GM18520 (cell line): Measurements from ENCODE around the gene BDH2.
A peak's percentile ranks its signal among the peaks of the same experiment; 100 is the strongest.

Experiments used
- ATAC-seq: cut with Tn5 transposase; IDR thresholded peaks from one replicate; pipeline ENCODE4 v1.9.1; 2021; ENCODE audit not compliant: unreplicated experiment

Gene BDH2

DNA sequence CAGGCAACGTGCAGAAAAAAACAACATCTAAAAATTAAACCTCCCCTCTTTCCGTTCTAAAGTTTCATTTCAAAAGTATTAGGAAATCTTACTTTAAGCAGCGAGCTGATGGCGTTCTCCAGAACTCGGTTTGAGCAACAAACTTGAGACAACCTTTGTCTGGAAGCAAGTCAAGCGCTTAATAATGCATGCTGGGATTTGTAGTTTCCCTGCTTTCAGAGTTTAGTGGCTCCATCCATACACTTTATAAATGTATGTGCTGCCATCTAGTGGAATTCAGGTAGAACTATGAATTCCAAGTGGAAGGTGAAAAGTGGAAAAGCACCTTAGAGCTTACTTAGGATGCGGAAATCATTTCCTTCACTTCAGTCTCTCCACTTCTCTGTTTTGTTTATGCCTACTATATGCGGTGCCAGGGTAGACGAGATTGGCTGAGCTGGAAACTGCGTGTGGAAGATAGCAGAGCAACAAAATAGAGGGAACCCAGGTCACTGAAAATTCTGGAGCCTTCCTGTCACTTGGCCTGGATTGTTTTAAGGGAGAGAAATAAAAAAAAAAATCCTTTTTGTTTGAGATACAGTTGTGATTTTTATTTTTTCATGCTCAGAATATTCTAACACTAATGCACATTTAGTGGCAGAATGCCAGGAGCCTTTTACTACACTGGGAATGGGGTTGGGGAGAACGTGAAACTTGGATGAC lies at the start of gene BDH2:
BDH2 (minus strand) TSS at position 144 of the 702 bp plus-strand sequence. CDS start 3,580 bp downstream, outside the sequence.
- peak; percentile 98 for ATAC-seq

DNA sequence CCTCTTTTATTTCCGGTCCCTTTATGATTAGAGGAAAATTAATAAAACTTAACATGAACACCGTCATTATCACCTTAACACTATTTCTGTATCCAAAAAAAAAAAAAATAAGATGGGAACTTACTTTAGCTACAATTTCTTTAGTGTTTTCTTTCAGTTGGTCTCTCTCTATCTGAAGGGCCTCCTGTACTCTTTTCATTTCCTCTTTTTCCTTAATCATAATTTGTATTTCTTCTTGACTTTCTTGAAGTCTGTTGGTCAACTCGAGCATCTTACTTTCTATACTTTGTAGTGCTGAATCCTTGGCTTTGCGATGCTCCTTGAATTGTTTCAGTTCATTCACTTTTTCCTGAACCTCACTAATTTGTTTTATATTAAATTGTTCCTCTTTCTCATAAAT lies 45.3 kb upstream of the BDH2 start:
- no peak for ATAC-seq

DNA sequence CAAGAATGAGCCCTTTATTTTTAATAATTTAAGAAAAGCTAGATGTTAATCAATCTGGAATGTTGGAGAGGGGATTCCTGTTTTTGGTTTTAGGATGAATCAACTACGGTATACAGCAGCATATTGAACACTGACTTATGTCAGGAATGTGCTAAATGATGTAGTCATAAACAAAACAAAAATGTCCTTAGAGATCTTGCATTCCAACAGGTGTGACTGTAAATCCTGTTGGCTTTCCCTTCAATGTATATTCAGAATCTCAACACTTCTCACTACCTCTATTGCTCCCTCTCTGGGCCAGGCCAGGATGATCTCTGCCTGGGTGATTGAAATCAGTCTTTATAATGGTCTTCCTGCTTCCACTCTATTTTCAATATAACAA lies 37.8 kb upstream of the BDH2 start:
- ATAC-seq: no peak

DNA sequence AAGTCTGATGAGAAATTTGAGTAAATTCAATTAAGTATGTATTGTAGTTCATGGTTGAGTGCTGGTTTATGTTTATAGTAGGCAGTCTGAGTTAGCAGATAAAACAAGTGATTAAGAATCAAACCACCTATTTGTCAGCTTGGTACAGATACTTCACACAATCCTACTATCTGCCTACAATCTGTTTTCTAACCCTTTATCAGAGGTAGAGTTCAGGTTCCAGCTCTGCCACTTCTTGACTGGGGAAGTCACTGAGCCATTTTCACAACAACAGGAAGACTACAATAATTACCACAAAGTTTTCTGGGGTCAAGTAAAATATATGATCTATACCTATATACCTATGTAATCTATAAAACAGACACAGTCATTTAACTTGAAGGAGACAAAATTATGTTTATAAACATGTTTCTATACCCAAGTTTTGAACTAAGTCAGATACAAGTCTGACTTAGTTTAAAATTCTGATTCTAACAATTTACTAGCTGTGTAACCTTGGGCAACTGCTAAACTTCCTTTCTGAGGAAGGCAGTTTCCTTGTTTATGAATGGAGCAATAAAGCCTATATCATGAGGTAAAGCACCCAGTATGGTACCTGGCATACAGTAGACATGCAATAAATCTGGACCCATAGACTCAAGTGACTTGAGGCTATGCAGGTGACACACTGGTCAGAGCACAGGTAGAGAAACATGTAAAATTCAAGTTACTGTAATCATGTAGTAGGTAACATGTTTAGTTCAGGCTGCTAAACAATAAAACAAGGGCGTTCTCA lies 37.2 kb upstream of the BDH2 start:
- ATAC-seq: no peak

DNA sequence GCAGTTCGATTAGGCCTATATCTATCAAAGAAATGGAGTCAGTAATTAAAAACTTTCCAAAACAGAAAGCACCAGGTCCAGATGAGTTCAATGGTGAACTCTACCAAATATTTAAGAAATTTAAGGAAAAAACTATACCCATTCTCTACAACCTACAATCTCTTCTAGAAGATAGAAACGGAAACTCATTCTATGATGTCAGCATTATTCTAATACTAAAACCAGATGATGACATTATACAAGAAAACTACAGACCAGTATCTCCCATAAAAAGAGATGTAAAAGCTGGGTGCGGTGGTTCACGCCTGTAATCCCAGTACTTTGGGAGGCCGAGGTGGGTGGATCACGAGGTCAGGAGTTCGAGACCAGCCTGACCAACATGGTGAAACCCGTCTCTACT lies 29.5 kb upstream of the BDH2 start:
- ATAC-seq: no peak

DNA sequence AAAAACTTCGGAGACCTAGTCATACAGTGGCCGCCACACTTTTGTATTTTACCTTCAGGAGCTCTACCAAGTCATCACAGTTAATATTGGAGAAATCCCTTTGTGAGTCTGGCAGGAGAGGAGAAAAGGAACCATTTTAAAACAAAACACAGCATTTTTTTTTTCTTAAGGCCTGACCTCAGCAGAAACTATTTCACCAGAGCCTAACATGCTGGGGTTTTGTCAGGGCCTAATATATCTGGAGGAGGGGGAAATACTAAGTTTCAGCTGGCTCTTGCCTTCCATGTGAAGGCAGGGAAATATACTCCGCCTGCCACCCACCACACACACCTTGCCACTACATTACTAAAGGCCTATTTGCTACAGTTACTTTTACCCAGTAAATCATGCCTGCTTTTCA lies 26.5 kb upstream of the BDH2 start:
- ATAC-seq: no peak

DNA sequence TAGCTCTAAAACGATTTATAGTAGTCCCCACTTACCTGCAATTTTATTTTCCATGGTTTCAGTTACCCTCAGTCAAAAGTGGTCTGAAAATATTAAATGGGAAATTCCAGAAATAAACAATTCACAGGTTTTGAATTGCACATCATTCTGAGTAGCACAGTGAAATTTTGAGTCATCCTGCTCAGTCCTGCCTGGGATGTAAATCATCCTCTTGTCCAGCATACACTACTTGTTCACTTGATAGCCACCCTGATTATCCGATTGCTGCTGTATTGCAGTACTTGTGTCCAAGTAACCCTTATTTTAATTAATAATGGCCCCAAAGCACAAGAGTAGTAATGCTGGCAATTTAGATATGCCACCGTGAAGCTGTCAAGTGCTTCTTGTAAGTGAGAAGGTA lies 23.5 kb upstream of the BDH2 start:
- ATAC-seq: no peak

DNA sequence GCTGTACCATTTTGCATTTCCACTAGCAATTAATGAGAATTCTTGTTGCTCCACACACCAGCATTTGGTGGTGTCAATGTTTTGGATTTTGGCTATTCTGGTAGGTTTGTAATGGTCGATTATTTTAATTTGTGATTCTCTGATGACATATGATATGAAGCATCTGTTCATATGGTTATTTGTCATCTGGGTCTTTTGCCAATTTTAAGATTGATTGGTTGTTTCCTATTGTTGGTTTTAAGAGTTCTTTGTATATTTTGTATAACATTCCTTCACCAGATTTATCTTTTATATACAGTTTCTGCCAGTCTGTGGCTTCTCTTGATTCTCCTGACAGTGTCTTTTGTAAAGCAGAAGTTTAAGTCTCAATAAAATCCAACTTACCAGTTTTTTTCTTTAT lies 18.5 kb upstream of the BDH2 start:
- no peak for ATAC-seq

DNA sequence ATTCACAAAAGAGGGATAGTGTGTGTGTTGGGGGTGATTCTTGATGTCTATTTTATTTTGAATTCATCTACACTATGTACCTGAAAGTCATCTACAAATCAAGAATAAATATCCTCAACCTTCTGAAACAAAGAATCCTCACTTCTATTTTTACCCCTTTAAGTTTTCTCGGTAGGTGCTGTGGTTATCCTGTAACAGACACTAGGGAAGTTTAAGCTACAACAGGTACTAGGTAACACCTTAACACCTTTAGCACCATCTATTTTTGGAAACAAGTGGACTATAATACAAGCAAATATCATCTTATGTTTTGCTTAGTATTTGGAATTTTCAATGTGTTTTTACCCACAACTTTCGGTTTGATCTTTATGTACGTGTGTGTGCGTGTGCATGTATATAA lies 12.0 kb upstream of the BDH2 start:
- no peak for ATAC-seq

DNA sequence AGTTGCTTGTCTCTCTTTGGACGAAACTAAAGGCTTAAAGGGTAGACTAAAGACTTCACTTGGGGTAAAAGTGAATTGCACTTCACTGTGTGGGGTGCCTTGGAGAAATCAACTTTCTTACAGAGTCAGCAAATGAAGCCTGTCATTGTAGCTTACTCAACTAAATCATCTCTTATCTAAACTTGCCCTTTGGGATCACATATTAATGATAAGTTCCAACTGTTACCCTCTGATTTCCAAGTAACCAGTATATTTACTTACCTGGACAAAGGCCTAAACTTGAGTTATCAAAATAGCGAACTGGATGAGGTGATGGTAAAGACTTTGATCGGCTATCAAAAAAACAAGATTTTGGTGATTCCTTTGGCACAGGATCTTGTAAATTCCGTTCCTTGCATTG lies 8.9 kb upstream of the BDH2 start:
- no peak for ATAC-seq

DNA sequence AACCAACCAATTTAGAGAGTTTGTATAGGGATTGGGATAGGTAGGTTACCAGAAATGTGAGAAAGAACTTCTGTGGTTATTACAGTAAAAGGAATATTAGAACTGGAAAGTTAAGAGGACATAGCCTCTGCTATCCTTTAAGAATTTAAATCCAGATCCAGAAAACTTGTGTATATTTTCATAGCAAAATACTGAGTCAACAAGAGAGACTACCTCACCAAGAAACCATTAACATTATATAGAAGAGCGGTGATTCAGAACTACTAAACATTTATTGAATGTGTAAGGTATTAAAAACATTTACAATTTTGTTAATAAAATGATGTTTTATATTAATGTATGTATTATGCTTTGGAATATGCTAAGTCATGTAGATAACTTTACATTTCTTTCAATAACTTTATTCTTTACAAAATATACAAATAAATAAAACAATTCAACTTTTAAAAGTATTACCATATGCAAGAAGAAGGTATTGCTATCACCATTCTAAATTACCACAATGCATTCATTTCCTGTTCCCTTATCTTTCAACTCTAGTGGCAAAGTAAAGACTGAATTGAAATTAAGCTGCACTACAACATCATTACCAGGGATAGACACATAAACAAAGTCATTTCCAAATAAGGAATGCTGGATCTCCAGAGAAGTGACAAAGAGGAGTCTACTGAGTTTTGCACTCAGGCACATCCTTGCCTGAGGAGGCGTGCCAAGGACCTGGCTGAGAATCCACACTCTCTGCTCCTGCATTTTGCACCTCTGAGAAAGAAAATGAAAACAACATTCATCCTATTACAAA lies 6.1 kb upstream of the BDH2 start:
- ATAC-seq: no peak

DNA sequence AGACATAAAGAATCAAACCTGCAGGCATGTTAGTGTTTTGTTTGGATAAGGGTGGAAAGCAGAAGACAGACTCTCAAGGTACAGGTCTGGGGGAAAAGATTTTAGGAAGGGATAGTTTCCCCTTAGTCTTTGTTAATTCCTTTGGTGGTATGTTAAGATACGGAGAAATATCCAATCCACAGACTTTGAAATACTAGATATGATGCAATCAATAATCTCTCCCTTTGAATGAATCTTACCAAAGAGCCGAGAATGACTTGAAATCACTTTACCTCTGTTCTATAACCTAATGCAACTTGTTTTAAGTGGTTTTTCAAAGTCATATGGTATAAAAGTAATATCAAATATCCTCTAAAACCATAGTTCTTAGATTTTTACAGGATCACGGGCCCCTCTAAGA lies 5.3 kb upstream of the BDH2 start:
- ATAC-seq: no peak

DNA sequence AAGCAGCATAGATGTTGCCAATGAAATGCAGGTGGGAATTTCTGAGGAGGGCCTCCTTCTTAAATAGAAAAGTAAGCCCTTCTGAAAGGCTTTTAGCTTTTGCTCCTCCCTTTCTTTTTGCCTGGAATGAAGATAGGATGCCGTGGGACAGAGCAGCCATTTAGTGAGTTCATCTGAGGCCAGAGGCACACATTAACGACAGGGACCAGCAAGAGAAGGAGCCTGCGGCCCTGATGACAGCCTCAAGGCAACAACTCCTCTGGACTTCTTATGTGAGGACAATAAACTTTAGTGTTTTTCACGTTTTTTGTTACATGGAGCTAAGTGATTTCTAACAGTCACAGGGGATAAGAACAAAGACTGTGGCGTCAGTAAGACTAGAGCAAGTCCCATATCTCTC lies 1.1 kb upstream of the BDH2 start:
- ATAC-seq: no peak

DNA sequence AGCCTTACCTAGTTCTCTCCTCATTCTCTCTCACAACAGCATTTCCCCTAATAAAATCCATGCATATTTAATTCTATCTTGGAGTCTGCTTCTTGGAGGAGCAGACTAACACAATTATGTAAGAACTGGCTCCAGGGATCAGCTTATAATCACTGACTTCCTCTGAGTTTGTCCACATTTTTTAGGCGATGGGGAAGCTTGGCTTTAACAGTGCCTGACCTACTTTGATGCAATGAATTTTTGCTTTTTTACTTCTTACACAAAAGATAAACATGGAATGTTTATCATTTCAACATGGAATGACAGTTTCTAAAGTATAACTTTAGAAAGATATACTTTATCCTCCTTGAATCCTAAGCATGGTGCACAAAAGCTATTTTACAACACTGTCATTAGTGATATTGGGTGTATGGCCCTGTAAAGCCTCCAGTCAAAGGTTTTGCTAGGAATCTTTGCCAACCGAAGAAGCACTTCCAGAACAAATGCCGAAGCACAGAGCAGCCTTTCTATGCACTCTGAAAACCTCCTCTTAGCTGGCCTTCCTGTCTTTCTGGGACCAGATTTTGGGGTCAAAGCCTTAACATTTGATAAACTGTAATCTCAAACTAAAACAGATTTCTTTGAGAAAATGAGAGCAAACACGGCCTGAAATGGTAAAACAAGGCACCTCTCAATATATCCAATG lies 736 bp downstream of the BDH2 start:
- ATAC-seq: no peak

DNA sequence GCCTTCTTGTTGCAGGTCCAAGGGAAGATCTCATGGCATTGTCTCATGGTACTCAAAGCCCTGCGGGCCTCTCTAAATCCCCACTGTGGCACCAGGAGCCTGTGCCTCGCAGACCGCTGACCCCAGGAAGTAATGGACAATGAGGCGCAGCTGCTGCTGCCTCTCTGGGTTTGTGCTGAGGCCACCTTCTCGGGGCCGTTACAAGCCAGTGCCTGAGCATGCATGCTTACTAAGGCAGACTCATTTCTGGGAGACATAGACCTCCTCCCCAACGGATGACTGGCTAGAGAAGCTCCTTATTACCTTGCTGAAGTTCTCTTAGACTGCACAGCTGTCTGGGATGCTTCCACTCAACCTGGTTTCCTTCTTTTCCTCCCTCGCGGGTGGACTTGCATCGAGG lies 1.3 kb downstream of the BDH2 start:
- ATAC-seq: no peak

DNA sequence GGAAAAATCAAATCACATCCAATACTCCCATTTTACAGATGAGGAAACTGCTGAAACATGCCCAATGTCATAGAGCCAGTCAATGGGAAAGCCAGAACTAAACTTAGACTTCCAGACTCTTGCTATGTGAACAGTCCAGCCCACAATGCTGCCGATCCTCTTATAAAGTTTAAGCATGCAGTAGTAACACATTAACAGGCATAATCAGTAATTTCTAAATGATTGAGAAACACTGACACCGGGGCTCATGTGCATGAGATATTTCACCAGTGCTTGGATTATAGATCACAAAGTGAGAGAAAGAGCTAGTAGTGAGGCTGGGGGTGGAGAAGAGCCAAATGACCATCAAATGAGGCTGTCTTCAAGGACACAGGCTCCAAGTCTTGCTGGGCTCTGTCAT lies 2.5 kb downstream of the BDH2 start:
- no peak for ATAC-seq

DNA sequence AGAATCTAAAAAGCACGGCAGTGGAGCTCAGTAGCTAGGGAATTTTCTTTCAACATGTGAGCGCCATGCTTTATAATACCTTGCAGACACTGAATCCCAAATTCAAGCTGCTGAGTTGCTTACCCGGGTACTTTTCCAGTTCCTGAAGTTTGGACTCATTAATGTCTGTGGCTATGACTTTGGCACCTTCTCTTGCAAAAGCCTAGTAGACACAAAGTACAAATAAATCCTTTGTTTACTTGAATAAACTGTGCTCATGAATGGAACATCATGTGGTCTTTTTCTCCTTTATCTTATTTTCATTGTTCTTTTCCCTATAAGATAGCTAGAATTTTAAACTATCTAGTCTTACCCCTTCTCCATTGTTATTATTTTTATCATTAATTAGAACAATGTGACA lies 4.6 kb downstream of the BDH2 start:
- ATAC-seq: no peak

DNA sequence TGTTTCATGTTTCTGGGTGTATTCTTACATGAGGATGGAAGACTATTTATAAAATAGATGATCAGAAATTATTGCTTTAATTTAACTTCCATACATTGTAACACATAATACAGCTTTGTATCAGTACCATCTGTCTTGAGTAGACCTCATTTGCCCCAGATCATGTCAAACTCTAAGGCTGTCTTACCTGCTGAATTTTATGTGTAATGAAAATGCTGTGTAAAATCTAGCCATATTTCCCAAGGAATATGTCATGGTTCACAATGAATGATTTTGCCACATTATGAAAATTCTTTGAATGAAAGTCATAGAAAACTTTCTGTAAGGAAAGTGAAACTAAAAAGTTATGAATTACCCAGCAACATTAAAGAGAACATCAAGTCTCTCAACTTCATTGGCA lies 7.4 kb downstream of the BDH2 start:
- ATAC-seq: no peak

DNA sequence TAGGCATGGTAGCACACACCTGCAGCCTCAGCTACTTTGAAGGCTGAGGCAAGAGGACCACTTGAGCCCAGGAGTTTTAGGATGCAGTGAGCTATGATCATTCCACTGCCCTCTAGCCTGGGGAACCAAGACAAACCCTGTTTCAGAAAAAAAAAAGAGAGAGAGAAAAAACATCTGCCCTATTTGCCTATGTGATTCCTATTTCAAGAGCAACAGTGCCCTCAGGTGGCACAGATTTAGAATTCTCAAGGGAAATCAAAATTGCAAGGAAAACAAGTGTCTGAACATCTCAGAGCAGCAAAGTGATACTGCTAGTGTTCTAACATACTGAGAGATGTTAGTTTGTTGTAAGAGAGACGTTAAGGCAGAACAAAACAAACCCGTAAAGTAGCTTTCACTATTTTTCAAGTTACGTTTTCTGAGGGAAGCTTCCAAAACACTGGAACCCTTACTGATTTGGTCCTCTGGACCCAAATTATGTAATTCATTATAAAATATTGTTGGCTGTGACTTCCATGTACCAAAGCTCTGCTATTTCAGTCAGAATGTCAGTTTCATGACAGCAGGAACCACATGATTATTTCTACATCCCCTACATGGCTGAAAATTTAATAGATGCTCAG lies 7.9 kb downstream of the BDH2 start:
- peak; percentile 75 for ATAC-seq

DNA sequence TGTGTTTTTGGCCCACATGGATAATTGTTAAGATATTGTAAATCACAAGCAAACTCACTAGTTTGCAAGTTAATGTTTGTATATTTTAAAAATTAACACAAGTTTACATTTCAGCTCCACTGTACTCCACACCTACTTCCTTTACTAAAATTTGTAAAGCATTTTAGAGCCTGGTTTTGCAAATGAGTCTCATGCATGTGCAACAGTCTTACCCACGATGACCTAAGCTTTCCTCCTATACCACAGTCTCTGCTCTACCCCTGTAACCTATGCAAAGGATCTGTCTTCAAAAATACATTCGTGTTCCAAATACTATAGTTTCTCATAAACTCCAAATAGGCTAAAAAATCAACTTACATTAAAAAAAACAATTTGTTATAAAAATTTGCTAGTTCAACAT lies 10.2 kb downstream of the BDH2 start:
- ATAC-seq: no peak

DNA sequence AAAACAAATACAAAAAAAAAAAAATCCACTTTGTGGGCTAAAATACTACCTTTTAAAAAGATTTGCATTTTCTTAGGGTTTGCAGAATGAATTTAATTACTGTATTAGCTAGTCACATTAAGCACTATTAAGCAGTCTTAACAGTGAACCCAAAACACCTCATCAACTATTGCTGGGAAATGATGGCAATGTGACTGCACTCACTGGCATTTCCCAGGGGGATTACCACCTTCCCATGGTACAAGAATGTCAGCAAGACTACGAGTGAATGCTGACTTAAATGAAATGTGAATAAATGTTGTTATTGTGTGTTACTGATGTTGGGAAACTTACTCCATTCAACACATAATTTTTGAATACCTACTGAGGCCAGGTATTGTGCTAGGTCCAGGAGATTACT lies 13.1 kb downstream of the BDH2 start:
- no peak for ATAC-seq
